Pons (tissue), 1 donor: Measurements from ENCODE around the gene SOST.

Source experiments
- DNase-seq: peaks from one replicate; pipeline ENCODE4 v3.0.0-alpha.2; 2016; ENCODE audit warnings: low spot score

The SOST gene

DNA sequence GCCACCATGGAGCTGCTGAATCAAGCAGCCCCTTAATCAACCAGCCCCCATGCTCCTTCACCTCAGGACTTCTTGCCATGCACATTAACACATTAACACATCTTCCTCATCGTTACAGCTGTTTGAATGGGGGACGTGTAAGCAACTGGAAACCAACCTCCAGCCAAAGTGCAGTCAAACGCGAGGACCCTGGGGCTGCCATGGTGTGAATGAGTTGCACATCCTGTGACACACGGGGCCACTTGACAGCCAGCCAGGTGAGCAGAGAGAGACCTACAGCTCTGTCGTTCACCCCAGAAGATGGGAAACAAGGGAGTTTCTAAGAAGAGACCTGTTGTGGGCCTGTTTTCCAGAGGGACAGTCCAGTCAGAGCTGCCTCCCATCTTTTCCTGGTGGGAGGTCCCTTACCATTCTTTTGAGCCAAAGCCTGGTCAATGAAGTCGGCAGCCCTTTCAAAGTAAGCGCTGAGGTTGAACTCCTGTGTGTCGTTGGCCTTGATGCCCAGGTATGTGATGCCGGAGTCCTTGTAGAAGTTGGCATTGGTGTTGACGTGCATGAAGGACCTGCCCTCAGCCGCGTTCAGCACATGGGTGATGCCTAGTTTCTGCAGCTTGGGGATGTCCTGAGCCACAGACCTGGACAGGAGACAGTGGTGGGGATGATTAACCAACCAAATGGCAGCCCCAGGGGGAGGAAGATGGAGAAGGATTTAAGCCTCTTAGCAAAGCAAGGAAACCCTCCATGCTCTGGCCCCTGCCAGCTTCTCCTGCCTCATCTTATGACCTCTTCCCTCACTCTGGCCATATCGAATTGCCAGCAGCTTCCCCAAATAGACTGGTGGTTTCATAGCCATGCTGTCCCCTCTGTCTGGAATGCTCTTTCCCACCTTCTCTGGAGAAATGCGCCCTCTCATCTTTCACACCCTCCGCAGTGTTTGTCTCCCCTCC is 16.0 kb upstream of the SOST start:
- DNase-seq, result no peak

DNA sequence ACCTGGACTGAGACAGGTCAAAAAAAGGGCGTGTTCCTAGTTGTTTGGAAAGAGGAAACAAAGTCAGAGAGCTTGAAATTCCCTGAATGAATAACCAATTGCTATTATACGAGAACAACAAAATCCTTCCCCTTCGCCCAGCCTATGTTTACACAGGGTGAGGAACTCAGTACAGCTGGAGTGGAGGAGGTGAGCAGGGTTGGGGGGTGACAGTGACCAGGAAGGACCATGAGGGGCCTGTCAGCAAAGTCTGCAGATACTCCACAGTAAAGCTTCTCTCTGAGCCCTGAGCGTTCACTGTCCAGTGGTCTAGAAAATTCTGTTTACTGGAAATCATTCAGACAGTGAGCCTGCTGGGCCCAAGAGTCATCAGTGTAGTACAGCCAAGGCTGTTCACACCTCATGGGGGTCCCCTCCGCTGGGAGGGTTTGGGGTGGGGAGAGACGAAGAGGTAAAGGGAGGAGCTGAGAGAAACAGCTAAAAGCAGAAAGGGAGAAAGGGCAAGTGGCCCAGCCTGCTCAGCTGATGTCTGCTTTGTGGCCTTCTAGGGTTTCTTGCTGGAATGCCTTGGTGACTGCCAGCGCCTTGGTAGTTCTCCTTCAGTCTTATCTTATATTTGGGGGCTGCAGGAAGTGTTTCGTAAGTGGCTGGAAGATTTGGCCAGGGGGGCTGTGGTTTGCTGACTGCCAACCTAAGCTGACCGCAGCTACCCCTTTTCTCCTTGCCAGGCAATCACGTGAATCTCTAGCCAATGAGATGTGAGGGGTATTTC is 14.5 kb upstream of the SOST start:
- DNase-seq, result peak; percentile 78

- DNase-seq, result no peak
Measured at GRCh38 chr17:43771463-43771862, 12.9 kb upstream of the SOST start.

- DNase-seq, result no peak
Measured at GRCh38 chr17:43770957-43771356, 12.4 kb upstream of the SOST start.

GRCh38 chr17:43769859-43770258 is 11.3 kb upstream of the SOST start:
- DNase-seq, result no peak

DNA sequence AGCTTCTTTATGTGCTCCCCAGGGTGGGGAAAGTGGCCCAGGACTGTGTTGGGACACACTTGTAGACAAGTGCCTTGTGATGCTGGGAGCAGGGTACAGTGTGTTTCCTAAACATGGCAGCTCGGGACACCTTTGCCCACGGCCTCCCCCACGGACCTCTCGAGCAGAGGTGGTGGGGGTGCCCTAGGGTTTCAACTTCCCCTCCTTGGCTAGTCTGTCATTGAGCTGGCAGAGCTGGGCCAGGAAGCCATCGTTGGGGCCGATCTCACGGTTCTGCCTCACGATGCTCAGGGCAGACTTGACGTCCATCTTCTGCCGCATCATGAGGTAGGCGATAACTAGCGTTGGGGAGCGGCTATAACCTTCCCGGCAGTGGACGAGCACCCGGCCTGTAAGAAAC is 10.8 kb upstream of the SOST start:
- DNase-seq, result no peak

- DNase-seq, result no peak
Measured at GRCh38 chr17:43768943-43769342, 10.4 kb upstream of the SOST start.

DNA sequence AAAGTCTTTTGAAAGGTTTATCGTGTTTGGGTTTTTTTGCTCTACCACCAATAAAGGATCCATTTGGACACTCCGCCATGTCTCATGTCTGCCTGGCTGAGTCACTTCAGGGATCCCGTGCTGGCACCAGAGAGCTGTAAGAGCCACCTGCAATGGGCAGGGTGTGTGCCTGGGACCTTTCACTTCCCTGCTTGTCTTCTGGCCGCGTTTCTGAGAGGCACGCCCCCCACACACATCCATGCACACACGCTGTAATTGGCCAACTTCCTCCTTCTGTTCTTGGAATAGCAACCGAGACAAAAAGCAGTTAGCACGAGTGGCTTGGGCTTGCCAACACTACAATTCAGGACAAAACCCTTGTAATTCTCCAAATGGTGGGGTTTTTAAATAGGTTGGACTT is 9.8 kb upstream of the SOST start:
- peak; percentile 79 for DNase-seq

DNA sequence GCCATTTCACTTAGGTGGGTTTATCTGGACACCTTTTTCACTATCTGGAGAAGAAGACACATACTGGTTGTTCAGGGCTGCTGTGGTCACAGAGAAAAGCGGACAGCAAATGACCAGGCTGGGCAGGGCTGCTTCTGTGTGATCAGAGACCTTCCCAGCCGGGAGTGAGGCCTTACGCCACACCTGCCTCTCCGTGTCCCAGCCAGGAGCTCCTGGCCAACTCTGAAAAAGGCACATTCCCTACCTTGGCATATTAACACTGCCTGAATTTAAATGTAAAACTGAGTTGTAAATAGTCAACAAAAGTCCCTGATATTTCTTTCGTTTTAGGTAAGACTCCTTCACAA is 9.1 kb upstream of the SOST start:
- DNase-seq, result no peak

DNA sequence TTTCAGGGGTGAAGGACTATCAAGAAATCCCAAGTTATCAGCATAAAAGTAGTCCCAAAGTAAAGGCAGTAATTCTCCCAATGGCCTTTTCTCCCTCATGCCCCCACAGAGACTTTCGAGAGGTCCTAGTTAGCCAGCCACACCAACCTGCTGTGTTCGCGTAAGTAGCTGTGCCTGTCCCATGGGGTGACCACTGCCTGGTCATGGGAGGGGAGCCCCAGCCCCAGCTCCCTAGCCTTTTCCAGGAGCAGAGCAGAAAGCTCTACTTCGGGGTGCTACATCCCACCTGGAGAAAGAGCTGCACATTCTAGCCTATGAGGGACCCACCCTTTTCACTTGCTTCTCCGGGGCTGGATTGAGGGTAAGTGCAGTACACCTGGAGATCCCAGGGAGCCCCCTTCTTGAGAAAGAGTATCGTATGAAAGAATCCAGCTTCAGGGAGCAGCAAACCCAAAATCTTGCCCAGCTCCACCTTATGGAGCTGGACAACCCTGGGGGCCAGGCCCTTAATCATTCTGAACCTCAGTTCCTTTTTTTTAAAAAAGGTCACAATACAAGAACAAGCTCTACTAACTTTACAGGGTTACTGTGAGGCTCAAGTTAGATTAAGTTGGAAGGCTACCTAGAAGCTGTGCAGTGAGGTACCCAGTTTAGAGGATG is 8.6 kb upstream of the SOST start:
- DNase-seq, result no peak

DNA sequence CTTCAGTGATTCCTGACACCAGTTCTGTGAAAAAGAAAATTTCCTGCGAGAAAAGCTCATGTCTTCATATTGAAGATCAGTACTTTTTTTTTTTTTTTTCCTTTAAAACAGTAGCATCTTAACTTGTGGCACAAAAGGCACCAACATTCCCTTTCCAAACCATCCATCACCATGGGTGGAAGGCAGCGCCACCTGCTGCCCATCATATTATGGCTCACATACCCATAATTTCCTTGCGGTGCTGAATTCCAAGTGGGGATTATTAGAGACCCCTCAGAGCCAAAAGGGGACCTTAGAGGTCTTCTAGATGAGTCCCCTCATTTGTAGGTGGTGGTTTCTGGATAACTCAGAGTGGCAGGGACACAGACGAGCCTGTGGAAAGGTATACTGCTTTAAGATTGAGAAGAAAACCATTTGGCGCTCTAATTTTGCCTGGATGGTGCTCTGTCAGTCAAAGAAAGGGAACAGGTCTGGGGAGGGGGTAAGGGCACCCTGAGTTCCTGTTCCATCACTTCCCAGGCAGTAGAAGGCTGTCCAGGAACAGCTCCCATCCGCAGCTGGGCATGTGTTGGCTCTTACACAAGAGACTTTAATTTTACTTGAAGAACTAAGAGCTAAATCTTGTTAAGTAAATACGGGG is 7.9 kb upstream of the SOST start:
- DNase-seq, result peak; percentile 56

- DNase-seq, result peak; percentile 92
Measured at GRCh38 chr17:43760254-43760852, 1.8 kb upstream of the SOST start.

- DNase-seq, result no peak
Measured at GRCh38 chr17:43759836-43760235, 1.2 kb upstream of the SOST start.

DNA sequence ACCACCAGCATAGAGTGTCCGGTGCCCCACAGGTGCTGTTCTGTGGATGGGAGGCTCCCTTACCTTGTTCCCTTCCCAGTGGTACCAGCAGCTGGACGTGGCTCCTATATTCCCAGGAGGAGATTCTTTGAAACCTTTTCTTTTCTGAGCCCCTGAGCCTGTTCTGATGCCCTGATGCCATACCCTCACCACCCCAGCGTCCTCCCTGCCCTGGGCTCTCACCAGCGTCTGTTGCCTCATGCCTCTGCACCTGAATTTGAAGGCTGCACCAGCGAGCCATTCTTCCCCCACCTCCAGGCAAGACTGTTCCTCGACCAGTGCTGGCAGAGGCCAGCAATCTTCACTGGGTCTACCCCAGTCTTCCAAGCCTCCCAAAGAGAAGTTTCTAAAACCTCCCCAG is 505 bp downstream of the SOST start:
- no peak for DNase-seq

- DNase-seq, result no peak
Measured at GRCh38 chr17:43757171-43757660, 1.4 kb downstream of the SOST start.

DNA sequence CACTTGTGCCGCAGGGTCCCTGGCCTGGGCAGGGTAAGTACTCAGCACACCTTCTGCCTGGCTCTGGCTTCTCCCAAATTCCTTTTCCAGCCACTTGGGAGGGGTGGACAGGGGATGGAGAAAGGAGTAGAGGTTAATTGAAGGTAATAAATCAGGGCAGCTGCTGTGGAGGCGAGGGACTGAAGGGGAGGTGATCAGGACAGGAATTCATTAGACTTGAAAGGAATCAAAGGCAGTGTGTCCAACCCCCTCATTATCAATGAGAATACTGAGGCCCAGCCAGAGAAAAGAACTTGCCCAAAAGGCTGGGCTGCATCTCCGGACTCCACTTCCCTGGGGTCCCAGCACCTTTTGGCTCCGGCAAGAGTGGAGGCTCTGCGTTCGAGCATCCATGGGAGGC is 2.4 kb downstream of the SOST start:
- no peak for DNase-seq

GRCh38 chr17:43755389-43755875 is 3.2 kb downstream of the SOST start:
- DNase-seq, result no peak

DNA sequence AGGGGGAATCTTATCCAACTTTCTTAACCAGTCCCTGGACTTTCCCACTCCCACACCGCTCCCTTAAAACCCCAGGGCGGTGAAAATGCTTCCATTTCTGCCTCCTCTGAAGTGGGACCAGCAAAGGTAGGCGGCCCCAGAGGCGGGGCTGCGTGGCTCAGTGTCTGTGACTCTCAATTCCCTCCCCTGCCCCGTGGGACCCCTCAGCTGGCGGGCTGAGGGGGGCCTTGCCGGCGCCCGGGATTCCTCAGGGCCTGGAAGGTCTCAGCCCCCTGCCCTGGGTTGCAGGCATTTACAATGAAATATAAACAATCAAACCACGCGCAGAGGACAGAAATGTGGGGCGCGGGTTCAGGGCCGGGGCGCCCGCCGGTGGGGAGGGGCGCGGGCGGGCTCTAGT is 3.6 kb downstream of the SOST start:
- no peak for DNase-seq

- DNase-seq, result no peak
Measured at GRCh38 chr17:43753493-43754129, 5.0 kb downstream of the SOST start.

GRCh38 chr17:43750153-43750552 is 8.4 kb downstream of the SOST start:
- DNase-seq, result no peak

DNA sequence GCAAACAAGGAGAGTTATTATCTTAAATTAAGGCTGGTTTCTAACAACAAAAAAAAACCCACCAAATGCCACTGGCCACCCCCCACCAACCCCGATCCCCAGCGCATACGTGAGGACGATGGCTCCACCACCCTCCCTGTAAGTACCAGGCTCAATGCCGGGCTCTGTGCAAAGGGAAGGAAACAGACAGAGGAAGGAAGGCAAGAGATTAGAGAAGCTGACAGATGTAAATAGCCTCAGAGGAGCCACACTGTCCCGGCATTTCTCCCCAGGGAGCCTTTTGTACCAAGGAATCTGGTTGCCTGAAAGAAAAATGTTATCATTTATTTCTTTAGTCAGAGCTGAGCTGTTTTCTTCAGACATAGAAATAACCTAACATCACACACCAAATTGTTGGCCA is 13.1 kb downstream of the SOST start:
- DNase-seq, result no peak
